ENCODE measurements around the gene RPS21. TPM values are rescaled to one million over a fixed set of nuclear protein-coding genes. Genes with fewer than 3 reads are reported as not detected.

The RPS21 gene
- total and polyA plus RNA-seq, 2 of the 13 experiments (the other 11 are each of a cell fraction or from before 2014, with no cell fraction given): 2,647 to 11,063 TPM

- TF ChIP-seq ERF (CRISPR knock-in tag; IDR thresholded peaks at IDR 0.05) (no peak), ZNF512 (CRISPR knock-in tag; IDR thresholded peaks at IDR 0.05) (no peak), IRF1 (CRISPR knock-in tag; IDR thresholded peaks at IDR 0.05; ENCODE audit: low read depth) (no peak), ATF7-NPFF (CRISPR knock-in tag; IDR thresholded peaks at IDR 0.05; ENCODE audit: low read depth) (peak; percentile 65; the same call in 1 of the 2 replicates), PRPF4 (IDR thresholded peaks at IDR 0.05; ENCODE audit: low read depth, low read length, poor library complexity, severe bottlenecking) (no peak), ZBTB20 (CRISPR knock-in tag; IDR thresholded peaks at IDR 0.05; ENCODE audit: borderline replicate concordance, low read depth) (no peak), HNRNPLL (IDR thresholded peaks at IDR 0.05; ENCODE audit: low read depth, low read length, poor library complexity, severe bottlenecking) (no peak), SMARCC2 (IDR thresholded peaks at IDR 0.05) (no peak), E2F2 (CRISPR knock-in tag; IDR thresholded peaks at IDR 0.05; ENCODE audit: borderline replicate concordance) (no peak), KLF15 (CRISPR knock-in tag; IDR thresholded peaks at IDR 0.05; ENCODE audit: borderline replicate concordance) (no peak), POLR2AphosphoS5 (IDR thresholded peaks at IDR 0.05; ENCODE audit: low read depth, low read length) (no peak; the same call in 1 of the 2 replicates), FOXO4 (CRISPR knock-in tag; conservative IDR thresholded peaks at IDR 0.05) (0 out of 2 replicates have a peak, but pooled peaks have one; percentile 83), DBP (CRISPR knock-in tag; IDR thresholded peaks at IDR 0.05; ENCODE audit: not compliant biosample characterization) (peak; percentile 96), ZFP36 (IDR thresholded peaks at IDR 0.05; ENCODE audit: borderline replicate concordance, low read depth, low read length, partially characterized antibody) (no peak), ZNF121 (CRISPR knock-in tag; IDR thresholded peaks at IDR 0.05) (0 out of 2 replicates have a peak, but pooled peaks have one; percentile 20), JUN (CRISPR knock-in tag; IDR thresholded peaks at IDR 0.05) (no peak), ELF4 (CRISPR knock-in tag; IDR thresholded peaks at IDR 0.05; ENCODE audit: borderline replicate concordance) (0 out of 2 replicates have a peak, but pooled peaks have one; percentile 44), ZNF605 (CRISPR knock-in tag; IDR thresholded peaks at IDR 0.05) (no peak), ATM (IDR thresholded peaks at IDR 0.05; ENCODE audit: borderline replicate concordance) (no peak), ZNF800 (CRISPR knock-in tag; IDR thresholded peaks at IDR 0.05) (no peak), TARDBP (CRISPR knock-in tag; IDR thresholded peaks at IDR 0.05) (no peak)
Measured at GRCh38 chr20:62370115-62370806, 16.6 kb upstream of the RPS21 start (continued).

Measured in HepG2 (cell line).